Right lobe of liver (tissue), 4 donors: Measurements from ENCODE around the gene ELMO1.

Source experiments
- POLR2A ChIP-seq: fragments of 450-650 bp; IDR thresholded peaks from one replicate; pipeline ENCODE4 v1.6.1; 2017; ENCODE audit warnings: antibody characterized with exemption, mild to moderate bottlenecking
- TF ChIP-seq, protein P1 (sequence below), 4 donors: fragments of 200-600 bp in 3 of 4; fragments of 450-650 bp in 1 of 4; IDR thresholded peaks; one replicate each; pipeline versions ENCODE4 v1.5.1 to v1.8.0; 2016 to 2022; ENCODE audit warnings: antibody characterized with exemption in 4 of 4, mild to moderate bottlenecking in 2 of 4
- donor health status: DM: no; HTN: no; CAD: no.
- donor health status: DM: no; HTN: no; CAD: no.
- donor health status: DM: no; HTN: yes; CAD: no.

DNA sequence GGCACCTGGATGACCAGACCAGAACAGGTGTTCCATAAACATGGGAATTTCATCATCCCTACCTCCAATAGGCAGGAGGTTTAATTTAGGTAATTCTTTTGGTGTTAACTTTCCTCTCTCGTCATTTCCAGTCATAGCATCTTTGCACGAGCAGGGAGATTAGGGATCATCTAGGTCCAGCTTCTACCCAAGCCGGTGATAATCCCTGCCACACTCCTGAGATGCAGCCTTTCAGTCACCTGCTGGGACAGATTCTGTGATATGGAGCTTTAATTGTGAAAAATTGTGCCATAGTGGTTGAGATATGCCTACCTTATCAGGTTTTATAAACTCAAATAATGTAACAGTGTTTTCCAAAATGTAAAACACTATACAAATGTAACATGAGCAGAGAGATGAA, 532.5 kb downstream of the ELMO1 start:
- TF ChIP-seq, protein P1, sequence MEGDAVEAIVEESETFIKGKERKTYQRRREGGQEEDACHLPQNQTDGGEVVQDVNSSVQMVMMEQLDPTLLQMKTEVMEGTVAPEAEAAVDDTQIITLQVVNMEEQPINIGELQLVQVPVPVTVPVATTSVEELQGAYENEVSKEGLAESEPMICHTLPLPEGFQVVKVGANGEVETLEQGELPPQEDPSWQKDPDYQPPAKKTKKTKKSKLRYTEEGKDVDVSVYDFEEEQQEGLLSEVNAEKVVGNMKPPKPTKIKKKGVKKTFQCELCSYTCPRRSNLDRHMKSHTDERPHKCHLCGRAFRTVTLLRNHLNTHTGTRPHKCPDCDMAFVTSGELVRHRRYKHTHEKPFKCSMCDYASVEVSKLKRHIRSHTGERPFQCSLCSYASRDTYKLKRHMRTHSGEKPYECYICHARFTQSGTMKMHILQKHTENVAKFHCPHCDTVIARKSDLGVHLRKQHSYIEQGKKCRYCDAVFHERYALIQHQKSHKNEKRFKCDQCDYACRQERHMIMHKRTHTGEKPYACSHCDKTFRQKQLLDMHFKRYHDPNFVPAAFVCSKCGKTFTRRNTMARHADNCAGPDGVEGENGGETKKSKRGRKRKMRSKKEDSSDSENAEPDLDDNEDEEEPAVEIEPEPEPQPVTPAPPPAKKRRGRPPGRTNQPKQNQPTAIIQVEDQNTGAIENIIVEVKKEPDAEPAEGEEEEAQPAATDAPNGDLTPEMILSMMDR (IDR thresholded peaks at IDR 0.05), result no peak
- no peak for TF ChIP-seq POLR2A
